Stomach (tissue), 9 donors: ENCODE measurements around the gene ITGB5. TPM values are rescaled to one million over a fixed set of nuclear protein-coding genes. Genes with fewer than 3 reads are reported as not detected.

ENCODE experiments used
- DNase-seq, 2 donors: peaks; one replicate each; pipeline versions ENCODE4 v3.0.0 to v3.0.0-alpha.2; 2013 to 2019
- H3K27ac ChIP-seq, 5 donors: fragments of 200-600 bp in 4 of 5; sonication (generic) in 4 of 5; one replicate each; pipeline ENCODE4 v1.5.1; 2013 to 2019; ENCODE audit warnings: mild to moderate bottlenecking in 1 of 5, moderate library complexity in 1 of 5
- H3K27me3 ChIP-seq, 3 donors: fragments of 200-600 bp; sonication (generic); one replicate each; pipeline ENCODE4 v1.5.1; 2017 to 2019; ENCODE audit warnings: mixed run types in 1 of 3
- H3K36me3 ChIP-seq, 4 donors: fragments of 200-600 bp; sonication (generic); 1 replicate in 3 of 4; 2 replicates in 1 of 4; pipeline ENCODE4 v1.5.1; 2016 to 2019
- H3K4me1 ChIP-seq, 4 donors: fragments of 200-600 bp; sonication (generic); one replicate each; pipeline ENCODE4 v1.5.1; 2016 to 2019
- H3K4me3 ChIP-seq, 4 donors: fragments of 200-600 bp; sonication (generic) in 3 of 4; one replicate each; pipeline ENCODE4 v1.5.1; 2016 to 2019; ENCODE audit warnings: mild to moderate bottlenecking in 1 of 4
- H3K9me3 ChIP-seq, 4 donors: fragments of 200-600 bp; sonication (generic); one replicate each; pipeline ENCODE4 v1.5.1; 2016 to 2019
- EP300 ChIP-seq: sonication (generic); formaldehyde crosslinking; IDR thresholded peaks from one replicate; pipeline ENCODE4 v1.6.1; 2017; ENCODE audit warnings: antibody characterized with exemption
- POLR2A ChIP-seq, 4 donors: fragments of 450-650 bp; IDR thresholded peaks; one replicate each; pipeline ENCODE4 v1.6.1; 2016; ENCODE audit warnings: antibody characterized with exemption in 4 of 4, control low read depth in 2 of 4, mild to moderate bottlenecking in 1 of 4, moderate library complexity in 1 of 4
- POLR2AphosphoS5 ChIP-seq, 3 donors: sonication (generic); formaldehyde crosslinking; IDR thresholded peaks; one replicate each; pipeline ENCODE4 v1.6.1; 2016; ENCODE audit warnings: antibody characterized with exemption in 3 of 3
- WGBS, 5 donors: extraction: QIAGEN DNeasy Blood & Tissue Kit in 3 of 5; methylation state at CpG; one replicate each; pipeline versions ENCODE4 v1.1.5 to v1.1.7; 2013 to 2018; 5-methylcytosine and 5-hydroxymethylcytosine counted together
- intact Hi-C: fragments of 100-400 bp; cut with DNase I; formaldehyde crosslinking; loops from one replicate; pipeline ENCODE4 v1.15.1; 2023; ENCODE audit warnings: low total_unique reads
- polyA plus RNA-seq, 3 donors: library from polyadenylated mRNA; stranded (reverse); fragments of 200-250 nt; gene quantifications; one replicate each; pipeline ENCODE4 v1.2.3, GENCODE V29; 2013
- total RNA-seq, 5 donors: library from RNA; depleted of rRNA; stranded (reverse); fragments of >200 nt; gene quantifications; one replicate each; pipeline versions ENCODE4 v1.1.0 to v1.2.3, GENCODE V29; 2014 to 2016
- TF ChIP-seq, protein P1 (sequence below), 7 experiments: fragments of 450-650 bp in 4 of 7; fragments of 200-600 bp in 3 of 7; sonication (generic) in 3 of 7; IDR thresholded peaks; one replicate each; pipeline ENCODE4 v1.5.1; 2016 to 2019; ENCODE audit warnings: antibody characterized with exemption in 7 of 7, control low read depth in 2 of 7, mild to moderate bottlenecking in 1 of 7
- donor health status: healthy with polysubstance abuse.
- donor health status: Bipolar disorder and iron deficiency.
- donor health status: healthy.

The ITGB5 gene
- total and polyA plus RNA-seq, 8 donors: 8.2 to 205 (median 54.1) TPM

GRCh38 chr3:124858275-124858674 lies 28.9 kb downstream of the ITGB5 start:
- intact Hi-C loops: no loop called here
- 52 to 67% (median 64%) methylated on average over 1 of the region's 1 CpG for WGBS, 5 donors
- TF ChIP-seq POLR2A (IDR thresholded peaks at IDR 0.05) (no peak), POLR2AphosphoS5 (IDR thresholded peaks at IDR 0.05) (no peak), EP300 (no peak)
- TF ChIP-seq, protein P1, sequence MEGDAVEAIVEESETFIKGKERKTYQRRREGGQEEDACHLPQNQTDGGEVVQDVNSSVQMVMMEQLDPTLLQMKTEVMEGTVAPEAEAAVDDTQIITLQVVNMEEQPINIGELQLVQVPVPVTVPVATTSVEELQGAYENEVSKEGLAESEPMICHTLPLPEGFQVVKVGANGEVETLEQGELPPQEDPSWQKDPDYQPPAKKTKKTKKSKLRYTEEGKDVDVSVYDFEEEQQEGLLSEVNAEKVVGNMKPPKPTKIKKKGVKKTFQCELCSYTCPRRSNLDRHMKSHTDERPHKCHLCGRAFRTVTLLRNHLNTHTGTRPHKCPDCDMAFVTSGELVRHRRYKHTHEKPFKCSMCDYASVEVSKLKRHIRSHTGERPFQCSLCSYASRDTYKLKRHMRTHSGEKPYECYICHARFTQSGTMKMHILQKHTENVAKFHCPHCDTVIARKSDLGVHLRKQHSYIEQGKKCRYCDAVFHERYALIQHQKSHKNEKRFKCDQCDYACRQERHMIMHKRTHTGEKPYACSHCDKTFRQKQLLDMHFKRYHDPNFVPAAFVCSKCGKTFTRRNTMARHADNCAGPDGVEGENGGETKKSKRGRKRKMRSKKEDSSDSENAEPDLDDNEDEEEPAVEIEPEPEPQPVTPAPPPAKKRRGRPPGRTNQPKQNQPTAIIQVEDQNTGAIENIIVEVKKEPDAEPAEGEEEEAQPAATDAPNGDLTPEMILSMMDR (IDR thresholded peaks at IDR 0.05): no peak

GRCh38 chr3:124856677-124857076 lies 30.5 kb downstream of the ITGB5 start:
- Histone ChIP-seq H3K9me3 (no peaks in the 10 kb centered on the region), H3K27ac (no peak overlapping the region), H3K4me1 (peaks cover 4 to 39% (median 22%) of the 10 kb centered on the region in 4 donors), H3K27me3 (no peaks in the 10 kb centered on the region), H3K4me3 (no peak overlapping the region), H3K36me3 (peaks cover 0 to 17% (median 5%) of the 10 kb centered on the region in 4 donors)
- TF ChIP-seq, protein P1 (IDR thresholded peaks at IDR 0.05): no peak
- TF ChIP-seq POLR2AphosphoS5 (IDR thresholded peaks at IDR 0.05) (no peak), POLR2A (IDR thresholded peaks at IDR 0.05) (no peak), EP300 (no peak)
- intact Hi-C loops: no loop called here
- WGBS, 5 donors: 87 to 97% (median 93%) methylated on average over 2 of the region's 2 CpGs
- DNase-seq: no peak

More at GRCh38 chr3:124858275-124858674, 28.9 kb downstream of the ITGB5 start:
- no peak for DNase-seq
- H3K27me3 ChIP-seq: no peaks in the 10 kb centered on the region
- peaks cover 0 to 17% (median 5%) of the 10 kb centered on the region in 4 donors for H3K36me3 ChIP-seq
- peak overlapping the region in 2 of 5 donors; percentile 69 to 70 for H3K27ac ChIP-seq
- peaks cover 4 to 44% (median 24%) of the 10 kb centered on the region in 4 donors for H3K4me1 ChIP-seq
- no peaks in the 10 kb centered on the region for H3K9me3 ChIP-seq
- no peak overlapping the region for H3K4me3 ChIP-seq

DNA sequence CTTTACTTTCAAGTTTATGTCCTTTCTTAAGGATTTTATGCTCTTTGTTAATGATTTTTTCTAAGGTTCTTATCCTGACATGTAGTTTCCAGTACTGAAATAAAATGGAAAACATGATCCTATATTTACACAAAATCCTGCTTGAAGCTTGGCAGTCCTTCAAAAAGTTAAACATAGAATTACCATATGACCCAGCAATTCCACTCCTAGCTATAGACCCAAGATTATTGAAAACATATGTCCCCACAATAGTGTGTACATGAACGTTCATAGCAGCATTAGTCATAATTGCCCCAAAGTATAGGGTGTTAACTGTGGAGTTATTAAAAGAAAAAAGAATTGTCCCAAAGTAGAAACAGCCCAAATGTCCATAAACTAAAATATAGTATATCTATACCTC lies 33.2 kb downstream of the ITGB5 start:
- WGBS, 5 donors: 48 to 74% (median 60%) methylated on average over 1 of the region's 1 CpG
- Histone ChIP-seq H3K27ac (no peak overlapping the region), H3K36me3 (peaks cover 0 to 17% (median 5%) of the 10 kb centered on the region in 4 donors), H3K9me3 (no peaks in the 10 kb centered on the region), H3K27me3 (no peaks in the 10 kb centered on the region), H3K4me1 (peaks cover 0 to 35% (median 14%) of the 10 kb centered on the region in 4 donors), H3K4me3 (no peak overlapping the region)
- intact Hi-C loops: no loop called here
- DNase-seq: no peak
- TF ChIP-seq POLR2A (IDR thresholded peaks at IDR 0.05) (no peak), POLR2AphosphoS5 (IDR thresholded peaks at IDR 0.05) (no peak), EP300 (no peak)
- TF ChIP-seq, protein P1 (IDR thresholded peaks at IDR 0.05): no peak

GRCh38 chr3:124853446-124853845 lies 33.7 kb downstream of the ITGB5 start:
- TF ChIP-seq POLR2A (IDR thresholded peaks at IDR 0.05) (no peak), EP300 (no peak), POLR2AphosphoS5 (IDR thresholded peaks at IDR 0.05) (no peak)
- TF ChIP-seq, protein P1 (IDR thresholded peaks at IDR 0.05): no peak
- no peaks in the 10 kb centered on the region for H3K9me3 ChIP-seq
- H3K27me3 ChIP-seq: no peaks in the 10 kb centered on the region
- H3K4me1 ChIP-seq: peaks cover 0 to 29% (median 10%) of the 10 kb centered on the region in 4 donors
- H3K4me3 ChIP-seq: no peak overlapping the region
- WGBS, 5 donors: 85 to 93% (median 92%) methylated on average over 3 of the region's 3 CpGs
- intact Hi-C loops: no loop called here
- H3K36me3 ChIP-seq: peaks cover 0 to 17% (median 7%) of the 10 kb centered on the region in 4 donors
- no peak for DNase-seq
- H3K27ac ChIP-seq: no peak overlapping the region
